ENCODE results near the gene SCAPER. TPM values are rescaled to one million over a fixed set of nuclear protein-coding genes. Genes with fewer than 3 reads are reported as not detected.

SCAPER gene
- total RNA-seq, 1 experiment from 2014 or later = 7.4 TPM

- H2AK5ac ChIP-seq (ENCODE audit: insufficient read length, low read length) = no peak overlapping the region
- WGBS (ENCODE audit: extremely low coverage, insufficient read length, low lambda C conversion rate) = no CpG with 5 or more reads among the region's 4 CpGs
- no peak overlapping the region for H3K4me3 Mint-ChIP-seq
Measured at GRCh38 chr15:76669521-76670207, 235.5 kb downstream of the SCAPER start.

More at GRCh38 chr15:76669521-76670207, 235.5 kb downstream of the SCAPER start:
- no peak overlapping the region for H3K27ac Mint-ChIP-seq
- Histone ChIP-seq H3K79me2 (ENCODE audit: insufficient read depth, low read length) (no peaks in the 10 kb centered on the region), H3K27me3 (ENCODE audit: insufficient read depth, low read length) (no peaks in the 10 kb centered on the region), H3K4me2 (ENCODE audit: insufficient read depth, insufficient read length, low read length) (no peak overlapping the region), H3K56ac (ENCODE audit: insufficient read length, low read depth, low read length) (no peak overlapping the region), H4K5ac (ENCODE audit: insufficient read length, low read depth, low read length) (no peak overlapping the region), H2BK5ac (ENCODE audit: insufficient read length, low read length) (no peak overlapping the region), H2BK120ac (ENCODE audit: low read depth, low read length, poor library complexity, severe bottlenecking) (no peak overlapping the region), H3K14ac (ENCODE audit: insufficient read depth, low read length) (no peak overlapping the region), H3K4me1 (ENCODE audit: insufficient read depth, low read length) (no peaks in the 10 kb centered on the region), H3K9ac (ENCODE audit: extremely low read depth, insufficient read length, low read length) (no peak overlapping the region), H3T11ph (ENCODE audit: low read length) (no peak overlapping the region), H2AFZ (ENCODE audit: low read length) (no peak overlapping the region), H4K8ac (replicated peaks; ENCODE audit: insufficient read length, low read depth, low read length) (no peak overlapping the region), H3K9me3 (ENCODE audit: control insufficient read depth, low read depth, low read length) (no peaks in the 10 kb centered on the region), H4K91ac (ENCODE audit: insufficient read length, low read depth, low read length) (no peak overlapping the region), H3K23me2 (ENCODE audit: insufficient read length, low read depth, low read length, poor library complexity, severe bottlenecking) (no peaks in the 10 kb centered on the region), H4K20me1 (ENCODE audit: control insufficient read depth, insufficient read depth, insufficient read length) (no peaks in the 10 kb centered on the region), H2BK20ac (ENCODE audit: low read depth, low read length, poor library complexity, severe bottlenecking) (no peak overlapping the region), H3K4ac (ENCODE audit: low read depth, low read length) (no peak overlapping the region), H2BK15ac (ENCODE audit: low read depth, low read length) (no peak overlapping the region), H3K27ac (ENCODE audit: insufficient read length, low read depth, low read length) (no peak overlapping the region), H3K79me1 (ENCODE audit: insufficient read depth, low read depth, low read length, poor library complexity, severe bottlenecking) (no peaks in the 10 kb centered on the region), H3K23ac (ENCODE audit: insufficient read length, low read depth, low read length) (no peak overlapping the region), H3K18ac (ENCODE audit: insufficient read length, low read depth, low read length) (no peak overlapping the region), H2BK12ac (ENCODE audit: insufficient read length, low read depth, low read length) (no peak overlapping the region)
- no peak for DNase-seq
- H3K9me3 Mint-ChIP-seq = no peaks in the 10 kb centered on the region
- no peaks in the 10 kb centered on the region for H3K27me3 Mint-ChIP-seq (ENCODE audit: low read depth)
- TF ChIP-seq CTCF (conservative IDR thresholded peaks at IDR 0.05) = no peak
- H3K4me1 Mint-ChIP-seq = peaks cover 7 to 11% of the 10 kb centered on the region in 2 experiments
- H3K36me3 Mint-ChIP-seq (ENCODE audit: insufficient read depth in 1 of 3, low read depth in 3 of 3) = no peaks in the 10 kb centered on the region

Measured in H9 (cell line).